ENCODE data around the gene GEMIN2.

GRCh38 chr14:39182770-39183684 lies 68.9 kb downstream of the GEMIN2 start:
- TF ChIP-seq CTCF (conservative IDR thresholded peaks at IDR 0.05 in 1 of 2, IDR thresholded peaks at IDR 0.05 in 1 of 2; ENCODE audit: extremely low read depth in 1 of 2, insufficient read depth in 1 of 2, low read depth in 1 of 2, low read length in 2 of 2) (no peak), EZH2 (IDR thresholded peaks at IDR 0.05; ENCODE audit: borderline replicate concordance, low read length) (no peak)

Data from mammary epithelial cell (primary cell).